Heart left ventricle (tissue), 16 donors: ENCODE measurements around the gene DHX57. TPM values are rescaled to one million over a fixed set of nuclear protein-coding genes. Genes with fewer than 3 reads are reported as not detected.
"Not testable (repeated sequence)": the region's sequence is repeated elsewhere in the genome, so short reads cannot be mapped to it uniquely, and the experiment has no call there.

Source experiments
- ATAC-seq, 4 donors: fragments of 200-7000 bp; cut with Tn5 transposase; one replicate each; pipeline ENCODE4 v1.9.1; 2020 to 2022; ENCODE audit warnings: moderate library complexity in 4 of 4, mild to moderate bottlenecking in 3 of 4, moderate number of reproducible peaks in 1 of 4
- DNase-seq, 5 donors: peaks; one replicate each; pipeline ENCODE4 v3.0.0-alpha.2; 2020
- H3K27ac ChIP-seq, 12 donors: fragments of 200-600 bp; sonication (generic) in 4 of 12; one replicate each; pipeline versions ENCODE4 v1.5.0 to v1.8.0; 2016 to 2022; ENCODE audit warnings: mild to moderate bottlenecking in 2 of 12
- H3K27me3 ChIP-seq, 9 donors: fragments of 200-600 bp; sonication (generic) in 2 of 9; one replicate each; pipeline versions ENCODE4 v1.5.1 to v1.8.0; 2016 to 2022; ENCODE audit warnings: mild to moderate bottlenecking in 3 of 9
- H3K36me3 ChIP-seq, 9 donors: fragments of 200-600 bp; sonication (generic) in 2 of 9; one replicate each; pipeline versions ENCODE4 v1.5.0 to v1.8.0; 2018 to 2022; ENCODE audit warnings: mild to moderate bottlenecking in 2 of 9
- H3K4me1 ChIP-seq, 12 donors: fragments of 200-600 bp; sonication (generic) in 4 of 12; one replicate each; pipeline versions ENCODE4 v1.5.0 to v1.8.0; 2016 to 2022; ENCODE audit warnings: mild to moderate bottlenecking in 3 of 12
- H3K4me3 ChIP-seq, 12 donors: fragments of 200-600 bp; sonication (generic) in 4 of 12; one replicate each; pipeline versions ENCODE4 v1.5.0 to v1.8.0; 2017 to 2022; ENCODE audit warnings: mild to moderate bottlenecking in 9 of 12, moderate library complexity in 4 of 12
- H3K9me3 ChIP-seq, 12 donors: fragments of 200-600 bp; sonication (generic) in 4 of 12; one replicate each; pipeline versions ENCODE4 v1.5.0 to v1.8.0; 2016 to 2022; ENCODE audit warnings: mild to moderate bottlenecking in 1 of 12
- POLR2A ChIP-seq, 2 donors: fragments of 450-650 bp; IDR thresholded peaks; one replicate each; pipeline ENCODE4 v1.6.1; 2017; ENCODE audit warnings: antibody characterized with exemption in 2 of 2, mild to moderate bottlenecking in 2 of 2, moderate library complexity in 2 of 2
- WGBS, 4 donors: extraction: QIAGEN DNeasy Blood & Tissue Kit in 2 of 4; methylation state at CpG; one replicate each; pipeline versions ENCODE4 v1.1.5 to v1.1.7; 2013 to 2018; 5-methylcytosine and 5-hydroxymethylcytosine counted together
- intact Hi-C, 10 donors: fragments of 100-400 bp; cut with DNase I; formaldehyde crosslinking; loops; one replicate each; pipeline versions ENCODE4 v1.11.1 to v1.14.2; 2022
- polyA plus RNA-seq, 2 donors: library from polyadenylated mRNA; stranded (reverse); fragments of 200-250 nt; gene quantifications; one replicate each; pipeline ENCODE4 v1.2.3, GENCODE V29; 2013
- total RNA-seq, 9 donors: library from RNA; depleted of rRNA in 2 of 9; stranded (reverse); fragments of >200 nt in 2 of 9; fragmentation: NEBNext Ultra II Directional in 3 of 9; extraction: Animal tissue kit (Norgen Biotek cat#: 25700) in 3 of 9; gene quantifications; one replicate each; pipeline versions ENCODE4 v1.1.0 to v1.2.4, GENCODE V29; 2016 to 2023
- TF ChIP-seq, protein P1 (sequence below), 12 donors: fragments of 200-600 bp; sonication (generic) in 4 of 12; IDR thresholded peaks; one replicate each; pipeline versions ENCODE4 v1.5.0 to v1.8.0; 2018 to 2022; ENCODE audit warnings: antibody characterized with exemption in 12 of 12, mild to moderate bottlenecking in 5 of 12
- donor health status: ischemic (EF 13 %, LVEDD 7.1; RV severe dilation, severe dysfunction).
- donor health status: healthy with polysubstance abuse.
- donor health status: DM: no; HTN: yes; CAD: no.
- donor health status: DM: no; HTN: no; CAD: no.
- donor health status: ischemic (EF 25% LVEDD 6.9; RV normal size, moderate dysfunction).
- donor health status: ischemic (EF 25% LVEDD 5.7; RV mildly dilated, moderate dysfunction).
- donor health status: healthy.
- donor health status: DM: yes; HTN: yes; CAD: no.
- donor health status: ischemic (EF 35%, LVEDD 5.7; RV mildly dilated, moderate dysfunction).
- donor health status: nonischemic (EF 11% LVEDD 7.7; RV severe dilation, severe dysfunction).
- donor health status: DM: yes; HTN: yes; CAD: no.
- donor health status: PGD.
- donor health status: ischemic (EF 29% LVEDD 5.4; RV normal size, mild dysfunction).
- donor health status: nonischemic (EF 23%, LVEDD 6.1; RV moderate dilation, normal function).

The DHX57 gene
- total and polyA plus RNA-seq, 11 donors: 4.1 to 15.0 (median 9.4) TPM

DNA sequence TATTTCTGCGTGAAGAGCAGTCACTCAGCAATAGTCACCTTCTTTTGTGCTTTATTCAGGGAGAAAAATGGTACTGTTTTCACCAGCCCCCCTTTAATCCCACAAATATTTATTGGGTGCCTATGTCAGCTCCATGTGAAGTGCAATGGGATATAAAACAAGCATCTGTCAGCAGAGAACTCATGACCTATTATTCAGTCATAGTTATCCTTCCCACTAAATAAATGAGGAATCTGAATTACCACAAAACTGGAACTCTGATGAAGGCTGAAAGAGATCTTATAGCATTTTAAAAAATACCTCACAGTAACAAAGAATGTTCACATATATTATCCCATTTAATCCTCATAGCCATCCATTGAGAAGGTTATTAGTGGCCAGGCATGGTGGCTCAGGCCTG lies 45.8 kb downstream of the DHX57 start:
- Histone ChIP-seq H3K27ac (peak overlapping the region in 1 of 12 donors; percentile 85), H3K36me3 (peaks cover 0 to 66% (median 32%) of the 10 kb centered on the region in 9 donors)
- 94 to 99% (median 96%) methylated on average over 1 of the region's 1 CpG for WGBS, 4 donors

DNA sequence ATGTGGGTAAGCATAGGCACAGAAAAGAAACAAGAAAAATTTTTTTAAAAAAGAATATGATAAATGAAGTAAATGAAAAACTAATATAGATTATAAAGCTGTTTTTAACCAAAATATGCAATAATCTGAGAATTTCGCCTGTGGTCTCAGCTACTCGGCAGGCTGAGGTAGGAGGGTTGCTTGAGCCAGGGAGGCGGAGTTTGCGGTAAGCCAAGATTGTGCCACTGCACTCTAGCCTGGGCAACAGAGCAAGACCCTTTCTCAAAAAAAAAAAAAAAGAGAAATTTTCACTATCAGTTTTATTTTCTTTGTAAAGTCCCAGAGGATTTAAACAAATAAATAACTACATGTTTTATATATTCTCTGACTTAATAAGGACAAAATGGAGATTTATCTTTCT lies 47.3 kb downstream of the DHX57 start:
- Histone ChIP-seq H3K4me1 (peaks cover 0 to 17% (median 0%) of the 10 kb centered on the region in 12 donors), H3K4me3 (no peak overlapping the region), H3K9me3 (no peaks in the 10 kb centered on the region), H3K36me3 (peaks cover 0 to 74% (median 42%) of the 10 kb centered on the region in 9 donors), H3K27ac (peak overlapping the region in 1 of 12 donors; percentile 74), H3K27me3 (no peaks in the 10 kb centered on the region)
- DNase-seq (no peak), ATAC-seq (no peak)
- WGBS, 4 donors: 74 to 87% (median 78%) methylated on average over 4 of the region's 4 CpGs
- TF ChIP-seq POLR2A (IDR thresholded peaks at IDR 0.05): no peak
- TF ChIP-seq, protein P1, sequence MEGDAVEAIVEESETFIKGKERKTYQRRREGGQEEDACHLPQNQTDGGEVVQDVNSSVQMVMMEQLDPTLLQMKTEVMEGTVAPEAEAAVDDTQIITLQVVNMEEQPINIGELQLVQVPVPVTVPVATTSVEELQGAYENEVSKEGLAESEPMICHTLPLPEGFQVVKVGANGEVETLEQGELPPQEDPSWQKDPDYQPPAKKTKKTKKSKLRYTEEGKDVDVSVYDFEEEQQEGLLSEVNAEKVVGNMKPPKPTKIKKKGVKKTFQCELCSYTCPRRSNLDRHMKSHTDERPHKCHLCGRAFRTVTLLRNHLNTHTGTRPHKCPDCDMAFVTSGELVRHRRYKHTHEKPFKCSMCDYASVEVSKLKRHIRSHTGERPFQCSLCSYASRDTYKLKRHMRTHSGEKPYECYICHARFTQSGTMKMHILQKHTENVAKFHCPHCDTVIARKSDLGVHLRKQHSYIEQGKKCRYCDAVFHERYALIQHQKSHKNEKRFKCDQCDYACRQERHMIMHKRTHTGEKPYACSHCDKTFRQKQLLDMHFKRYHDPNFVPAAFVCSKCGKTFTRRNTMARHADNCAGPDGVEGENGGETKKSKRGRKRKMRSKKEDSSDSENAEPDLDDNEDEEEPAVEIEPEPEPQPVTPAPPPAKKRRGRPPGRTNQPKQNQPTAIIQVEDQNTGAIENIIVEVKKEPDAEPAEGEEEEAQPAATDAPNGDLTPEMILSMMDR (IDR thresholded peaks at IDR 0.05): no peak
- intact Hi-C loops: no loop called here

More for the DNA sequence above, 45.8 kb downstream of the DHX57 start:
- DNase-seq (no peak), ATAC-seq (no peak)
- no peaks in the 10 kb centered on the region for H3K27me3 ChIP-seq
- TF ChIP-seq, protein P1 (IDR thresholded peaks at IDR 0.05): no peak
- no peak for TF ChIP-seq POLR2A (IDR thresholded peaks at IDR 0.05)
- no peak overlapping the region for H3K4me3 ChIP-seq
- intact Hi-C loops: no loop called here
- peaks cover 0 to 24% (median 0%) of the 10 kb centered on the region in 12 donors for H3K4me1 ChIP-seq
- H3K9me3 ChIP-seq: no peaks in the 10 kb centered on the region

DNA sequence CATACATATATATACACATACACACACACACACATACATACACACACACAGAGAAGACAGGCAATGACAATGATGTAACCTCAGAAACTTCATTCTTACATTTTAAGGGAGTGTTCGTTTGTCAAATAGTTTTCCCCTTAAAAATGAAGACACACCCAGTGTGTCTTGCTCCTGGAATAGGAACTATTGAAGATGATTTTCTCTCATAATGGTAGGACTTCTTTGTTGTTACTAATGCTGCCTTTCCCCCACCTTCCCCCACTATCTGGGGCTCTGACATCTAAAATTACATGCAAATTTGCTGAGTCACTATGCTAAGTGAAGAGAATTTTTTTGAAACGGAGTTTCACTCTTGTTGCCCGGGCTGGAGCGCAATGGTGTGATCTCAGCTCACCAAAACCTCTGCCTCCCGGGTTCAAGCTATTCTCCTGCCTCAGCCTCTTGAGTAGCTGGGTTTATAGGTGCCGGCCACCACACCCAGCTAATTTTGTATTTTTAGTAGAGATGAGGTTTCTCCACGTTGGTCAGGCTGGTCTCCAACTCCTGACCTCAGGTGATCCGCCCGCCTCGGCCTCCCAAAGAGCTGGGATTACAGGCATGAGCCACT lies 48.1 kb downstream of the DHX57 start:
- Histone ChIP-seq H3K36me3 (peaks cover 0 to 74% (median 44%) of the 10 kb centered on the region in 9 donors), H3K27ac (peak overlapping the region in 1 of 12 donors; percentile 74), H3K4me3 (peak overlapping the region in 1 of 12 donors; percentile 12), H3K4me1 (peaks cover 0 to 17% (median 0%) of the 10 kb centered on the region in 12 donors)
- ATAC-seq: peak in 1 of 4 donors; percentile 24
- DNase-seq, H3K9me3 ChIP-seq, intact Hi-C loops, H3K27me3 ChIP-seq: not testable (repeated sequence)
- 74 to 78% (median 77%) methylated on average over 10 of the region's 10 CpGs for WGBS, 4 donors

DNA sequence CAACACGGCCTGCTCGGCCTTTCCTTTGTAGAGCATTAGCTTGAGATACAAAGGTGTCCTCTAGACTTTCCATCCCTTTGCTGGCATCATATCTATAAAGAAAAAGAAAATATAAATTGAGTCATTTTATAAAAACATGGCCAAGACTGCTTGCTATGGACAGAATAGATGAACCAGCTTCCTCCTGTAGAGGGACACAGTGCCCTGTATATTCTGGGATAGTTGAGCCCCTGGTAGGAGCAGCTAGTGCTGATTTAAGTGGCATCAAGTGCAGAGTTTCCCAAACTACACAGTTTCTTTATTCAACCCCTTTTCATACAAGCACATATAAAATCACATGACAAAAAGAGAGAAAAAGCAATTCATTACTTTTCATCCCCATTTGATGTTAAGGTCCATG lies 49.8 kb downstream of the DHX57 start:
- no peak overlapping the region for H3K27ac ChIP-seq
- peaks cover 0 to 81% (median 58%) of the 10 kb centered on the region in 9 donors for H3K36me3 ChIP-seq
- WGBS, 4 donors: 94 to 98% (median 95%) methylated on average over 2 of the region's 2 CpGs
- intact Hi-C loops: no loop called here
- no peaks in the 10 kb centered on the region for H3K9me3 ChIP-seq
- ATAC-seq (no peak), DNase-seq (no peak)
- TF ChIP-seq POLR2A (IDR thresholded peaks at IDR 0.05): no peak
- TF ChIP-seq, protein P1 (IDR thresholded peaks at IDR 0.05): no peak
- H3K4me1 ChIP-seq: peaks cover 0 to 8% (median 0%) of the 10 kb centered on the region in 12 donors
- H3K27me3 ChIP-seq: no peaks in the 10 kb centered on the region
- no peak overlapping the region for H3K4me3 ChIP-seq
